HEK293 (cell line): ENCODE data around the gene RNF217.

ENCODE experiments used
- BCL11A ChIP-seq: fragments of 450-650 bp; formaldehyde crosslinking; IDR thresholded peaks from 2 replicates; pipeline ENCODE4 v1.5.1; 2016; ENCODE audit warnings: low read depth, missing biosample characterization, missing genetic modification characterization
- ELK4 ChIP-seq: IDR thresholded peaks from 2 replicates; pipeline ENCODE4 v1.6.1; 2011; ENCODE audit warnings: mild to moderate bottlenecking, low read depth, low read length, borderline replicate concordance
- FEZF1 ChIP-seq: fragments of 450-650 bp; formaldehyde crosslinking; IDR thresholded peaks from 2 replicates; pipeline ENCODE4 v1.5.1; 2016; ENCODE audit warnings: missing biosample characterization, missing genetic modification characterization
- KLF10 ChIP-seq: fragments of 450-650 bp; IDR thresholded peaks from 2 replicates; pipeline ENCODE4 v1.5.1; 2018; ENCODE audit warnings: missing biosample characterization, mild to moderate bottlenecking, missing genetic modification characterization
- OSR2 ChIP-seq: fragments of 450-650 bp; formaldehyde crosslinking; IDR thresholded peaks from 2 replicates; pipeline ENCODE4 v1.5.1; 2016; ENCODE audit warnings: missing biosample characterization, missing genetic modification characterization
- SALL2 ChIP-seq: fragments of 450-650 bp; formaldehyde crosslinking; IDR thresholded peaks from 2 replicates; pipeline ENCODE4 v1.5.0; 2017; ENCODE audit warnings: missing biosample characterization, mild to moderate bottlenecking, missing genetic modification characterization, borderline replicate concordance
- SCRT1 ChIP-seq: fragments of 450-650 bp; formaldehyde crosslinking; IDR thresholded peaks from 2 replicates; pipeline ENCODE4 v1.5.1; 2016; ENCODE audit warnings: missing biosample characterization, missing genetic modification characterization, borderline replicate concordance
- SP7 ChIP-seq: fragments of 450-650 bp; formaldehyde crosslinking; IDR thresholded peaks from 2 replicates; pipeline ENCODE4 v1.5.1; 2016; ENCODE audit warnings: missing biosample characterization, missing genetic modification characterization
- ZBTB48 ChIP-seq: fragments of 450-650 bp; formaldehyde crosslinking; IDR thresholded peaks from 2 replicates; pipeline ENCODE4 v1.5.1; 2016; ENCODE audit warnings: missing biosample characterization, missing genetic modification characterization
- ZNF18 ChIP-seq: fragments of 450-650 bp; formaldehyde crosslinking; IDR thresholded peaks from 2 replicates; pipeline ENCODE4 v1.5.1; 2016; ENCODE audit warnings: missing biosample characterization, missing genetic modification characterization
- ZNF23 ChIP-seq: fragments of 450-650 bp; formaldehyde crosslinking; IDR thresholded peaks from 2 replicates; pipeline ENCODE4 v1.5.1; 2016; ENCODE audit warnings: missing biosample characterization, missing genetic modification characterization, borderline replicate concordance
- ZNF274 ChIP-seq, 2 experiments: fragments of 200-500 bp in 1 of 2; fragments of 450-650 bp in 1 of 2; sonication (Bioruptor generic) in 1 of 2; formaldehyde crosslinking in 1 of 2; IDR thresholded peaks; 2 replicates each; pipeline versions ENCODE4 v1.5.1 to v1.6.1; 2014 to 2016; ENCODE audit warnings: borderline replicate concordance in 1 of 2, inconsistent platforms in 1 of 2, low read length in 1 of 2, missing biosample characterization in 1 of 2, missing genetic modification characterization in 1 of 2
- ZNF280C ChIP-seq: fragments of 450-650 bp; formaldehyde crosslinking; IDR thresholded peaks from 2 replicates; pipeline ENCODE4 v1.5.1; 2016; ENCODE audit warnings: missing biosample characterization, missing genetic modification characterization
- ZNF391 ChIP-seq: fragments of 450-650 bp; formaldehyde crosslinking; IDR thresholded peaks from 2 replicates; pipeline ENCODE4 v1.5.1; 2016; ENCODE audit warnings: low read depth, missing biosample characterization, missing genetic modification characterization, borderline replicate concordance
- ZNF404 ChIP-seq: fragments of 450-650 bp; formaldehyde crosslinking; IDR thresholded peaks from 2 replicates; pipeline ENCODE4 v1.5.1; 2017; ENCODE audit warnings: missing biosample characterization, missing genetic modification characterization
- ZNF488 ChIP-seq: fragments of 450-650 bp; formaldehyde crosslinking; IDR thresholded peaks from 2 replicates; pipeline ENCODE4 v1.5.1; 2016; ENCODE audit warnings: missing biosample characterization, missing genetic modification characterization
- ZNF518A ChIP-seq: fragments of 450-650 bp; formaldehyde crosslinking; conservative IDR thresholded peaks from 2 replicates; pipeline ENCODE4 v1.5.1; 2016; ENCODE audit warnings: low read depth, missing biosample characterization, missing genetic modification characterization
- ZNF585B ChIP-seq: fragments of 450-650 bp; formaldehyde crosslinking; IDR thresholded peaks from 2 replicates; pipeline ENCODE4 v1.5.1; 2016; ENCODE audit warnings: missing biosample characterization, missing genetic modification characterization
- ZNF596 ChIP-seq: fragments of 450-650 bp; IDR thresholded peaks from 2 replicates; pipeline ENCODE4 v1.5.0; 2018; ENCODE audit warnings: missing biosample characterization, mild to moderate bottlenecking, missing genetic modification characterization, moderate library complexity
- ZNF600 ChIP-seq: fragments of 450-650 bp; formaldehyde crosslinking; IDR thresholded peaks from 2 replicates; pipeline ENCODE4 v1.5.1; 2016; ENCODE audit warnings: missing biosample characterization, missing genetic modification characterization
- ZNF623 ChIP-seq: fragments of 450-650 bp; formaldehyde crosslinking; IDR thresholded peaks from 2 replicates; pipeline ENCODE4 v1.5.1; 2016; ENCODE audit warnings: missing biosample characterization, missing genetic modification characterization
- ZNF658 ChIP-seq: fragments of 450-650 bp; formaldehyde crosslinking; IDR thresholded peaks from 2 replicates; pipeline ENCODE4; 2016; ENCODE audit warnings: missing biosample characterization, missing genetic modification characterization
- TF ChIP-seq, protein P1 (sequence below): fragments of 450-650 bp; formaldehyde crosslinking; IDR thresholded peaks from 2 replicates; pipeline ENCODE4 v1.5.1; 2016; ENCODE audit warnings: missing biosample characterization, missing genetic modification characterization
- TF ChIP-seq, protein P2 (sequence below): fragments of 450-650 bp; formaldehyde crosslinking; IDR thresholded peaks from 2 replicates; pipeline ENCODE4 v1.5.1; 2017; ENCODE audit warnings: missing biosample characterization, missing genetic modification characterization

RNF217 gene

DNA sequence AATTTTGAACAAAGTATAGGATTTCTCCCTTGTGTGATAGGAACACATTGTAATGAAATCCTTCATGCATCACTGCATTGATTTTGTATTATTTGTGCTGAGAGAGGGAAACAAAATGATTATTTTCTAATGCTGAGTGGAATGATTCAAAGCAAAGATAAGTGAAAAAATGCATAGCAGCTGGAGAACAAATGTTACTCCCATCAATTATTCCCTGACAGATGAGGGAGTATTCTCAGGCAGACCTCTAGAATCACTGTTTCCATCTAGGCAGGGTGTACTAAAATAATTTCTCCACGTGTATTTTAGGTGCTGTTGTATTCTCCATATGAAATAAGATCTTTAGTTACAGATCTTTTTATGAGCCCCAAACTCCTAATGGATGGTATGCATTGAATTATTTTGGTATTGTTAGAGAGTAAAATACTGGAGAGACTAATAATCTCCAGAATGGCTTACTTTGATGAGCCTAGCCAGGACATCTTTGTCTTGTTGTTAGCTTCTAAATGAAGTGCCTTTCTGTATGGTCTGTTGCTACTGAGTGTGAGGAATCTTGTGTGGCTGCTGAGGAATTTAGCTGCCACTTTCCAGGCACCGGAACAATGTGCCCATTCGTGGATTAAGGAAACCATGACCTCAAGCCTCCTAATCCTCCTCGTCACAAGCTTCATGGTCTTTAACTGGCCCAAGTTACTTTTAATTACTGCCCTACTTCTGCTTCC, 39.6 kb downstream of the RNF217 start (continued):
- TF ChIP-seq ZNF280C (tag by site-specific recombination) (no peak), SP7 (no peak), ZNF23 (tag by site-specific recombination) (no peak), ZNF391 (no peak), KLF10 (tag by site-specific recombination) (0 out of 2 replicates have a peak, but pooled peaks have one; percentile 49), FEZF1 (tag by site-specific recombination) (peak; percentile 50), BCL11A (tag by site-specific recombination) (no peak), ELK4 (no peak), ZNF18 (tag by site-specific recombination) (no peak), ZNF274 (IDR thresholded peaks at IDR 0.05; ENCODE audit: low read length) (no peak), ZNF274 (tag by site-specific recombination; IDR thresholded peaks at IDR 0.05; ENCODE audit: borderline replicate concordance) (no peak), ZNF585B (tag by site-specific recombination) (no peak), ZNF623 (no peak), ZNF518A (tag by site-specific recombination) (no peak), ZNF600 (tag by site-specific recombination) (no peak), SALL2 (tag by site-specific recombination) (no peak), ZNF596 (tag by site-specific recombination) (no peak), ZBTB48 (tag by site-specific recombination) (0 out of 2 replicates have a peak, but pooled peaks have one; percentile 34), SCRT1 (tag by site-specific recombination) (no peak), ZNF488 (tag by site-specific recombination) (no peak), ZNF658 (no peak), ZNF404 (tag by site-specific recombination) (no peak), OSR2 (tag by site-specific recombination) (no peak)
- TF ChIP-seq, protein P1, sequence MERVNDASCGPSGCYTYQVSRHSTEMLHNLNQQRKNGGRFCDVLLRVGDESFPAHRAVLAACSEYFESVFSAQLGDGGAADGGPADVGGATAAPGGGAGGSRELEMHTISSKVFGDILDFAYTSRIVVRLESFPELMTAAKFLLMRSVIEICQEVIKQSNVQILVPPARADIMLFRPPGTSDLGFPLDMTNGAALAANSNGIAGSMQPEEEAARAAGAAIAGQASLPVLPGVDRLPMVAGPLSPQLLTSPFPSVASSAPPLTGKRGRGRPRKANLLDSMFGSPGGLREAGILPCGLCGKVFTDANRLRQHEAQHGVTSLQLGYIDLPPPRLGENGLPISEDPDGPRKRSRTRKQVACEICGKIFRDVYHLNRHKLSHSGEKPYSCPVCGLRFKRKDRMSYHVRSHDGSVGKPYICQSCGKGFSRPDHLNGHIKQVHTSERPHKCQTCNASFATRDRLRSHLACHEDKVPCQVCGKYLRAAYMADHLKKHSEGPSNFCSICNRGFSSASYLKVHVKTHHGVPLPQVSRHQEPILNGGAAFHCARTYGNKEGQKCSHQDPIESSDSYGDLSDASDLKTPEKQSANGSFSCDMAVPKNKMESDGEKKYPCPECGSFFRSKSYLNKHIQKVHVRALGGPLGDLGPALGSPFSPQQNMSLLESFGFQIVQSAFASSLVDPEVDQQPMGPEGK: no peak
- TF ChIP-seq, protein P2, sequence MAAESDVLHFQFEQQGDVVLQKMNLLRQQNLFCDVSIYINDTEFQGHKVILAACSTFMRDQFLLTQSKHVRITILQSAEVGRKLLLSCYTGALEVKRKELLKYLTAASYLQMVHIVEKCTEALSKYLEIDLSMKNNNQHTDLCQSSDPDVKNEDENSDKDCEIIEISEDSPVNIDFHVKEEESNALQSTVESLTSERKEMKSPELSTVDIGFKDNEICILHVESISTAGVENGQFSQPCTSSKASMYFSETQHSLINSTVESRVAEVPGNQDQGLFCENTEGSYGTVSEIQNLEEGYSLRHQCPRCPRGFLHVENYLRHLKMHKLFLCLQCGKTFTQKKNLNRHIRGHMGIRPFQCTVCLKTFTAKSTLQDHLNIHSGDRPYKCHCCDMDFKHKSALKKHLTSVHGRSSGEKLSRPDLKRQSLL (tag by site-specific recombination): no peak
